MM.1S (cell line): ENCODE results near the gene POLD4.

Source experiments
- DNase-seq: peaks from one replicate; pipeline ENCODE4 v3.0.0-alpha.2; 2015
- H2AFZ ChIP-seq: fragments of 300-600 bp; sonication (generic); 2 replicates; pipeline ENCODE4 v1.6.0; 2016; ENCODE audit warnings: antibody characterized with exemption, low read length
- H3F3A ChIP-seq: fragments of 300-600 bp; sonication (generic); 2 replicates; pipeline ENCODE4 v1.6.1; 2016; ENCODE audit warnings: mild to moderate bottlenecking, antibody characterized with exemption, low read length, moderate library complexity, mixed read lengths; ENCODE audit not compliant: insufficient read depth
- H3K27ac ChIP-seq: fragments of 300-600 bp; sonication (generic); 2 replicates; pipeline ENCODE4 v1.5.1; 2016; ENCODE audit warnings: mild to moderate bottlenecking, low read length
- H3K27me3 ChIP-seq: fragments of 300-600 bp; sonication (generic); replicated peaks from 2 replicates; pipeline ENCODE4 v1.6.0; 2016; ENCODE audit warnings: low read length; ENCODE audit not compliant: insufficient read depth
- H3K36me3 ChIP-seq: fragments of 300-600 bp; sonication (generic); replicated peaks from 2 replicates; pipeline ENCODE4 v1.6.1; 2016; ENCODE audit warnings: mild to moderate bottlenecking, low read length, mixed read lengths; ENCODE audit not compliant: insufficient read depth
- H3K4me1 ChIP-seq: fragments of 300-600 bp; sonication (generic); 2 replicates; pipeline ENCODE4 v1.6.1; 2016; ENCODE audit warnings: low read length, mixed read lengths
- H3K4me2 ChIP-seq: fragments of 300-600 bp; sonication (generic); 2 replicates; pipeline ENCODE4 v1.6.0; 2016; ENCODE audit warnings: low read depth, low read length
- H3K4me3 ChIP-seq: fragments of 300-600 bp; sonication (generic); 2 replicates; pipeline ENCODE4 v1.5.1; 2016; ENCODE audit warnings: low read length, mixed read lengths
- H3K79me2 ChIP-seq: fragments of 300-600 bp; sonication (generic); 2 replicates; pipeline ENCODE4 v1.6.1; 2016; ENCODE audit warnings: mixed run types, low read length, mixed read lengths
- H3K9ac ChIP-seq: fragments of 300-600 bp; sonication (generic); 2 replicates; pipeline ENCODE4 v1.6.1; 2016; ENCODE audit warnings: low read length, mixed read lengths
- H3K9me2 ChIP-seq: fragments of 300-600 bp; sonication (generic); replicated peaks from 2 replicates; pipeline ENCODE4 v1.6.1; 2016; ENCODE audit warnings: mild to moderate bottlenecking, low read length, mixed read lengths; ENCODE audit not compliant: insufficient read depth
- H3K9me3 ChIP-seq: fragments of 300-600 bp; sonication (generic); replicated peaks from 2 replicates; pipeline ENCODE4 v1.6.1; 2016; ENCODE audit warnings: mild to moderate bottlenecking, low read length, mixed read lengths; ENCODE audit not compliant: insufficient read depth
- H4K20me1 ChIP-seq: fragments of 300-600 bp; sonication (generic); 2 replicates; pipeline ENCODE4 v1.6.1; 2016; ENCODE audit warnings: mild to moderate bottlenecking, low read length, moderate library complexity, mixed read lengths; ENCODE audit not compliant: insufficient read depth
- CTCF ChIP-seq: fragments of 300-600 bp; sonication (generic); IDR thresholded peaks from 2 replicates; pipeline ENCODE4 v1.5.1; 2016; ENCODE audit warnings: antibody characterized with exemption, low read length, mixed read lengths
- EZH2 ChIP-seq: fragments of 300-600 bp; sonication (generic); optimal IDR thresholded peaks from 2 replicates; pipeline ENCODE3; 2017; ENCODE audit warnings: low read depth, mild to moderate bottlenecking, antibody characterized with exemption, low read length, mixed read lengths
- EZH2phosphoT487 ChIP-seq: fragments of 300-600 bp; sonication (generic); IDR thresholded peaks from 2 replicates; pipeline ENCODE4 v1.6.1; 2018; ENCODE audit warnings: antibody characterized with exemption, low read length

Gene POLD4

GRCh38 chr11:67307545-67308001 lies 45.8 kb downstream of the POLD4 start:
- Histone ChIP-seq H3K4me3 (no peak overlapping the region), H3K4me2 (no peak overlapping the region), H3K27ac (no peak overlapping the region), H3K4me1 (no peaks in the 10 kb centered on the region), H3K9ac (no peak overlapping the region), H3K27me3 (no peaks in the 10 kb centered on the region), H3K9me2 (no peaks in the 10 kb centered on the region), H3K9me3 (no peaks in the 10 kb centered on the region), H3F3A (no peaks in the 10 kb centered on the region), H3K79me2 (no peaks in the 10 kb centered on the region), H2AFZ (no peak overlapping the region), H3K36me3 (no peaks in the 10 kb centered on the region), H4K20me1 (no peaks in the 10 kb centered on the region)
- DNase-seq, result no peak
- TF ChIP-seq EZH2phosphoT487, result no peak
- TF ChIP-seq CTCF, result no peak
- no peak for TF ChIP-seq EZH2

- Histone ChIP-seq H2AFZ (no peak overlapping the region), H3K4me3 (no peak overlapping the region), H3F3A (no peaks in the 10 kb centered on the region), H3K4me2 (no peak overlapping the region), H3K9me2 (no peaks in the 10 kb centered on the region), H3K27me3 (no peaks in the 10 kb centered on the region), H4K20me1 (no peaks in the 10 kb centered on the region), H3K9ac (no peak overlapping the region), H3K79me2 (no peaks in the 10 kb centered on the region), H3K27ac (no peak overlapping the region), H3K4me1 (no peaks in the 10 kb centered on the region), H3K36me3 (no peaks in the 10 kb centered on the region), H3K9me3 (no peaks in the 10 kb centered on the region)
- TF ChIP-seq CTCF, result no peak
- TF ChIP-seq EZH2, result no peak
- no peak for TF ChIP-seq EZH2phosphoT487
- no peak for DNase-seq
Measured at GRCh38 chr11:67306769-67307544, 46.4 kb downstream of the POLD4 start.

- Histone ChIP-seq H3K9me3 (no peaks in the 10 kb centered on the region), H2AFZ (no peak overlapping the region), H3K27me3 (no peaks in the 10 kb centered on the region), H3F3A (no peaks in the 10 kb centered on the region), H3K4me3 (no peak overlapping the region), H3K9me2 (no peaks in the 10 kb centered on the region), H3K9ac (no peak overlapping the region), H3K27ac (no peak overlapping the region), H3K36me3 (no peaks in the 10 kb centered on the region), H4K20me1 (no peaks in the 10 kb centered on the region), H3K4me2 (no peak overlapping the region), H3K79me2 (no peaks in the 10 kb centered on the region), H3K4me1 (no peaks in the 10 kb centered on the region)
- TF ChIP-seq EZH2phosphoT487 (no peak), CTCF (no peak), EZH2 (no peak)
- DNase-seq, result no peak
Measured at GRCh38 chr11:67304511-67305113, 48.7 kb downstream of the POLD4 start.
